ENCODE results near the gene GPR137. TPM values are rescaled to one million over a fixed set of nuclear protein-coding genes. Genes with fewer than 3 reads are reported as not detected.

Gene GPR137
- polyA plus RNA-seq, 1 donor from 2014 or later: 34.1 TPM

GRCh38 chr11:64275031-64275800, 10.4 kb upstream of the GPR137 start:
- H3K4me3 ChIP-seq (ENCODE audit: low read length): no peak overlapping the region
- H3K9ac ChIP-seq (ENCODE audit: low read length): no peak overlapping the region
- H3K9me3 ChIP-seq (ENCODE audit: low read length): no peaks in the 10 kb centered on the region
- H3K9me2 ChIP-seq (ENCODE audit: insufficient read depth, low read length): no peaks in the 10 kb centered on the region
- H3F3A ChIP-seq (ENCODE audit: insufficient read depth, low read length, poor library complexity, severe bottlenecking): peaks cover 4% of the 10 kb centered on the region
- no peak overlapping the region for H2AFZ ChIP-seq (ENCODE audit: low read depth, low read length)
- H3K27me3 ChIP-seq (ENCODE audit: insufficient read depth, low read depth, low read length): no peaks in the 10 kb centered on the region
- H4K20me1 ChIP-seq (ENCODE audit: insufficient read depth): no peaks in the 10 kb centered on the region
- no peak overlapping the region for H3K27ac ChIP-seq (ENCODE audit: low read length)
- H3K79me2 ChIP-seq (replicated peaks; ENCODE audit: insufficient read depth, low read length): no peaks in the 10 kb centered on the region
- TF ChIP-seq POLR2AphosphoS5 (IDR thresholded peaks at IDR 0.05) (no peak), EZH2 (IDR thresholded peaks at IDR 0.05; ENCODE audit: borderline replicate concordance, insufficient read depth, low read length, poor library complexity, severe bottlenecking) (no peak), REST (IDR thresholded peaks at IDR 0.05; ENCODE audit: borderline replicate concordance) (no peak), CTCF (IDR thresholded peaks at IDR 0.05; ENCODE audit: poor library complexity, severe bottlenecking) (no peak), RAD21 (conservative IDR thresholded peaks at IDR 0.05) (no peak), SMC3 (conservative IDR thresholded peaks at IDR 0.05; ENCODE audit: poor library complexity) (no peak), EP300 (conservative IDR thresholded peaks at IDR 0.05; ENCODE audit: poor library complexity, severe bottlenecking) (no peak), TAF1 (IDR thresholded peaks at IDR 0.05; ENCODE audit: low read depth) (no peak), MXI1 (conservative IDR thresholded peaks at IDR 0.05; ENCODE audit: poor library complexity, severe bottlenecking) (no peak)
- no peak overlapping the region for H3K4me2 ChIP-seq (ENCODE audit: low read length)
- H3K36me3 ChIP-seq (ENCODE audit: insufficient read depth, low read length): no peaks in the 10 kb centered on the region

- H3K9ac ChIP-seq (ENCODE audit: low read length): no peak overlapping the region
- no peaks in the 10 kb centered on the region for H3K9me2 ChIP-seq (ENCODE audit: insufficient read depth, low read length)
- H4K20me1 ChIP-seq (ENCODE audit: insufficient read depth): no peaks in the 10 kb centered on the region
- no peak overlapping the region for H3K4me3 ChIP-seq (ENCODE audit: low read length)
- no peaks in the 10 kb centered on the region for H3K27me3 ChIP-seq (ENCODE audit: insufficient read depth, low read depth, low read length)
- no peak overlapping the region for H3K27ac ChIP-seq (ENCODE audit: low read length)
- H3K9me3 ChIP-seq (ENCODE audit: low read length): no peaks in the 10 kb centered on the region
- H3K36me3 ChIP-seq (ENCODE audit: insufficient read depth, low read length): no peaks in the 10 kb centered on the region
- H3F3A ChIP-seq (ENCODE audit: insufficient read depth, low read length, poor library complexity, severe bottlenecking): no peaks in the 10 kb centered on the region
- TF ChIP-seq RAD21 (conservative IDR thresholded peaks at IDR 0.05): no peak
- no peak for TF ChIP-seq EZH2 (IDR thresholded peaks at IDR 0.05; ENCODE audit: borderline replicate concordance, insufficient read depth, low read length, poor library complexity, severe bottlenecking)
- TF ChIP-seq SMC3 (conservative IDR thresholded peaks at IDR 0.05; ENCODE audit: poor library complexity): no peak
- no peak for TF ChIP-seq MXI1 (conservative IDR thresholded peaks at IDR 0.05; ENCODE audit: poor library complexity, severe bottlenecking)
- TF ChIP-seq EP300 (conservative IDR thresholded peaks at IDR 0.05; ENCODE audit: poor library complexity, severe bottlenecking): no peak
- TF ChIP-seq CTCF (IDR thresholded peaks at IDR 0.05; ENCODE audit: poor library complexity, severe bottlenecking): no peak
- no peak for TF ChIP-seq REST (IDR thresholded peaks at IDR 0.05; ENCODE audit: borderline replicate concordance)
- no peak overlapping the region for H2AFZ ChIP-seq (ENCODE audit: low read depth, low read length)
- H3K4me2 ChIP-seq (ENCODE audit: low read length): no peak overlapping the region
- no peaks in the 10 kb centered on the region for H3K79me2 ChIP-seq (replicated peaks; ENCODE audit: insufficient read depth, low read length)
Measured at GRCh38 chr11:64275841-64276240, 9.8 kb upstream of the GPR137 start.

Measured in neural cell (in vitro differentiated cells).